ENCODE measurements around the gene TRIM56.

DNA sequence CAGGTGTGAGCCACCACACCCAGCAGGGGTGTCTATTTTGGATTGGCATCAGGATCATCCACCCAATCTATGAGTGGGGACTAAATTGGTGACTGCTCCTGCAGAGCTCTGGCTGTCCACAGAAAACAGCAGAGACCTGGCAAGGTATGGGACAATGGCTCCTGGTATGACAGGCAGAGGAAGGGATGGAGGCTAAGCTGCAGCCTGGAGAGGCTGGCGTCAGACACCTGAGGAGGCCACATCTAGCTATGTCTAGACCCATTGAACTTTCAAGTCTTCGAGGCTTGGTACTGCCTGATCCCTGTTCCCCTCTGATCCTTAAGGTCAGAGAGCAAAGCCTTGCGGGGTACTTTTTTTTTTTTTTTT, 38.4 kb downstream of the TRIM56 start:
- TF ChIP-seq, protein P1, sequence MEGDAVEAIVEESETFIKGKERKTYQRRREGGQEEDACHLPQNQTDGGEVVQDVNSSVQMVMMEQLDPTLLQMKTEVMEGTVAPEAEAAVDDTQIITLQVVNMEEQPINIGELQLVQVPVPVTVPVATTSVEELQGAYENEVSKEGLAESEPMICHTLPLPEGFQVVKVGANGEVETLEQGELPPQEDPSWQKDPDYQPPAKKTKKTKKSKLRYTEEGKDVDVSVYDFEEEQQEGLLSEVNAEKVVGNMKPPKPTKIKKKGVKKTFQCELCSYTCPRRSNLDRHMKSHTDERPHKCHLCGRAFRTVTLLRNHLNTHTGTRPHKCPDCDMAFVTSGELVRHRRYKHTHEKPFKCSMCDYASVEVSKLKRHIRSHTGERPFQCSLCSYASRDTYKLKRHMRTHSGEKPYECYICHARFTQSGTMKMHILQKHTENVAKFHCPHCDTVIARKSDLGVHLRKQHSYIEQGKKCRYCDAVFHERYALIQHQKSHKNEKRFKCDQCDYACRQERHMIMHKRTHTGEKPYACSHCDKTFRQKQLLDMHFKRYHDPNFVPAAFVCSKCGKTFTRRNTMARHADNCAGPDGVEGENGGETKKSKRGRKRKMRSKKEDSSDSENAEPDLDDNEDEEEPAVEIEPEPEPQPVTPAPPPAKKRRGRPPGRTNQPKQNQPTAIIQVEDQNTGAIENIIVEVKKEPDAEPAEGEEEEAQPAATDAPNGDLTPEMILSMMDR (IDR thresholded peaks at IDR 0.05) = no peak
- TF ChIP-seq EP300 (IDR thresholded peaks at IDR 0.05) = no peak
- TF ChIP-seq POLR2A (IDR thresholded peaks at IDR 0.05) = no peak
